HEK293T (cell line): ENCODE measurements around the gene INTS7.

ENCODE experiments used
- CTCF ChIA-PET: fragments of 350-600 bp; formaldehyde crosslinking; extraction: SDS; loops from one replicate; lab custom pipeline; 2021; ENCODE audit warnings: antibody characterized with exemption, inconsistent platforms; lab: Yijun Ruan, JAX
- POLR2A ChIA-PET: fragments of 350-600 bp; formaldehyde crosslinking; extraction: SDS; loops from one replicate; lab custom pipeline; 2020; ENCODE audit warnings: antibody characterized with exemption, inconsistent platforms; lab: Yijun Ruan, JAX
- DNase-seq: peaks from one replicate; pipeline ENCODE4 v3.0.0; 2012; ENCODE audit warnings: mixed read lengths; ENCODE audit errors: extremely low spot score
- ARNT ChIP-seq: fragments of 450-650 bp; IDR thresholded peaks from 2 replicates; pipeline ENCODE4 v1.6.1; 2017; ENCODE audit warnings: mild to moderate bottlenecking
- BHLHE40 ChIP-seq: fragments of 450-650 bp; IDR thresholded peaks from 2 replicates; pipeline ENCODE4 v1.6.1; 2016; ENCODE audit warnings: mild to moderate bottlenecking, moderate library complexity, borderline replicate concordance
- CTBP1 ChIP-seq: fragments of 450-650 bp; IDR thresholded peaks from 2 replicates; pipeline ENCODE4 v1.6.1; 2016; ENCODE audit warnings: borderline replicate concordance
- ELF4 ChIP-seq: fragments of 450-650 bp; IDR thresholded peaks from 2 replicates; pipeline ENCODE4 v1.6.1; 2017; ENCODE audit warnings: antibody characterized with exemption
- FOXA1 ChIP-seq: fragments of 450-650 bp; IDR thresholded peaks from 2 replicates; pipeline ENCODE4 v1.6.1; 2016; ENCODE audit warnings: mild to moderate bottlenecking
- FOXK2 ChIP-seq: fragments of 450-650 bp; IDR thresholded peaks from 2 replicates; pipeline ENCODE4 v1.6.1; 2016; ENCODE audit warnings: mild to moderate bottlenecking
- FOXM1 ChIP-seq: fragments of 450-650 bp; IDR thresholded peaks from 2 replicates; pipeline ENCODE4 v1.6.1; 2017; ENCODE audit warnings: mild to moderate bottlenecking, borderline replicate concordance
- HDGF ChIP-seq: fragments of 450-650 bp; IDR thresholded peaks from 2 replicates; pipeline ENCODE4 v1.6.1; 2017; ENCODE audit warnings: antibody characterized with exemption, borderline replicate concordance
- L3MBTL2 ChIP-seq: fragments of 450-650 bp; conservative IDR thresholded peaks from 2 replicates; pipeline ENCODE4 v1.6.1; 2016; ENCODE audit warnings: mild to moderate bottlenecking
- LEF1 ChIP-seq: fragments of 450-650 bp; IDR thresholded peaks from 2 replicates; pipeline ENCODE4 v1.6.1; 2017; ENCODE audit warnings: mild to moderate bottlenecking, borderline replicate concordance
- NFRKB ChIP-seq: fragments of 450-650 bp; IDR thresholded peaks from 2 replicates; pipeline ENCODE4 v1.6.1; 2016; ENCODE audit warnings: mild to moderate bottlenecking, moderate library complexity
- PKNOX1 ChIP-seq: fragments of 450-650 bp; IDR thresholded peaks from 2 replicates; pipeline ENCODE4 v1.6.1; 2016
- SP1 ChIP-seq: fragments of 450-650 bp; IDR thresholded peaks from 2 replicates; pipeline ENCODE4 v1.6.1; 2017
- SUZ12 ChIP-seq: fragments of 450-650 bp; IDR thresholded peaks from 2 replicates; pipeline ENCODE4 v1.6.1; 2016; ENCODE audit warnings: mild to moderate bottlenecking
- TARDBP ChIP-seq: fragments of 450-650 bp; IDR thresholded peaks from 2 replicates; pipeline ENCODE4 v1.6.1; 2016
- ZNF384 ChIP-seq: fragments of 450-650 bp; IDR thresholded peaks from 2 replicates; pipeline ENCODE4 v1.6.1; 2016

The INTS7 gene

GRCh38 chr1:211933946-211934714 lies 101.2 kb downstream of the INTS7 start:
- TF ChIP-seq FOXK2 (no peak), HDGF (no peak), FOXA1 (no peak)
- CTCF ChIA-PET: no interaction called here
- POLR2A ChIA-PET: no interaction called here
- no peak for DNase-seq

DNA sequence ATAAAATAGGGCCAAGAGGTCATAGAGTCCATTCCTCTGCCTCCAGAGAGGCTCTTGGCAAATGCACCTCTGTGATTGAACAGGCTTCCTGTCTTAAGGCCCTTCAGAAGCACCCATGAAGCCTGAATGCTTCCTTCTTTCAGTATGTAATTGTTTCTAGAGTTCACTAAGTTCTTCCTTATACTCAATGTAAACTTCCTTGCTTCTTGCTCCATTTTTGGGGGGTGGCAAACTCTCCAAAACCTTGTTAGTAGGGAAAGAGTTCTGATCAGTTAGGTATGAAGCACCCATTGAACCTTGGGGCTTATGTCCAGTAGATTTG lies 102.5 kb downstream of the INTS7 start:
- no peak for TF ChIP-seq CTBP1
- TF ChIP-seq ARNT: no peak
- no peak for TF ChIP-seq FOXM1
- no peak for TF ChIP-seq ZNF384
- no peak for TF ChIP-seq BHLHE40
- TF ChIP-seq FOXA1: no peak
- no peak for TF ChIP-seq SUZ12
- no peak for TF ChIP-seq LEF1
- TF ChIP-seq TARDBP: no peak
- ChIA-PET POLR2A (no interaction called here), CTCF (no interaction called here)
- DNase-seq: no peak

- no peak for DNase-seq
- TF ChIP-seq FOXA1 (no peak), ELF4 (no peak), LEF1 (no peak), NFRKB (no peak), HDGF (no peak), SP1 (no peak), TARDBP (no peak), SUZ12 (no peak), FOXK2 (no peak), PKNOX1 (no peak), CTBP1 (no peak), ARNT (no peak), L3MBTL2 (no peak), FOXM1 (no peak), BHLHE40 (no peak)
- ChIA-PET CTCF (no interaction called here), POLR2A (no interaction called here)
Measured at GRCh38 chr1:211932231-211932932, 103.0 kb downstream of the INTS7 start.

DNA sequence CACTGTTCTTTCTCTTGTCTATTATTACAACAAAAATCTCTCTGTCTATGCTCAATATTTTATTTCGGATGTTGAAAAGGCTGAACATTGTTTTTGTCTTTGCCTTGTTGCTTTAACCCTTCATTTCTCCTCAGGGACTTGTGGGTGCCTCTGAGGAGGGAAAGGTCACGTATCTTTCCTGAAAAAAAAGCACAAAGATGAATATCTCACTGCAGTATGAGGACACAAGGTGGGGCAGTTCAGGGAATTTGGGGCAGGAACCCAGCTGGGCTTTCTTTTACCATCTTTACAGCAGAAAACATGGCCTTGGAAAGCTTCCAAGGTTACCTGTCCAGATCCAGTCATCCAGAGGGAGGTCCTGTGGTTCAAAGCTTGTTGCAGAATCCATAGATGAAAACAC lies 105.7 kb downstream of the INTS7 start:
- TF ChIP-seq TARDBP: no peak
- no peak for TF ChIP-seq FOXK2
- ChIA-PET POLR2A (no interaction called here), CTCF (no interaction called here)
- no peak for DNase-seq

- CTCF ChIA-PET: no interaction called here
- POLR2A ChIA-PET: no interaction called here
- TF ChIP-seq L3MBTL2: peak; percentile 32
- no peak for TF ChIP-seq SUZ12
- no peak for DNase-seq
Measured at GRCh38 chr1:211928993-211929637, 106.2 kb downstream of the INTS7 start.

DNA sequence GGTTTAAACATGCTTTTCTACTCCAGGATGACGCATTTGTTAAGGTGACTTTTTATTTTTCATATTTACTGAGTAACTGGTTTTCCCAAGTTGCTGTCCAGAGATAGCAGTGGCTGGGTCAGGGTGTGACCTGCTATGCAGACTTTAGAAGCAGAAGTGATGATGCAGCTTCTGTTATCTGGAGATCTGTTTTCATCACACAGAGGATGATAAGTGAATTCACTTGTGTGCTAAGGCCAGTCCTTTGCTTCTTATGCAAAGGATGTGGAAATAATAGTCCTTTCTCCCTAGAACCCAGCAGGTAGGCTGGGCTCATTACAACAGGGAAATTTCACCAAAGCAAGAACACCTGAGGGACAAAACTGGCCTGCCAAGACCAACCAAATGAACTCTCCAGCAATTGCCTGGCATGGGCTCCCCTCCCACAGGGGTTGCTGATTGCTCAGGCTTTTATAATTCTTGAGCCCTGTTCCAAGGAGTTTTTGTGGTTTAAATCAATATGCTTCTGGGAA lies 107.0 kb downstream of the INTS7 start:
- TF ChIP-seq BHLHE40: no peak
- TF ChIP-seq TARDBP: no peak
- no peak for TF ChIP-seq ZNF384
- TF ChIP-seq NFRKB: no peak
- CTCF ChIA-PET: no interaction called here
- POLR2A ChIA-PET: no interaction called here
- DNase-seq: no peak

GRCh38 chr1:211925016-211925415 lies 110.3 kb downstream of the INTS7 start:
- POLR2A ChIA-PET: no interaction called here

GRCh38 chr1:211924256-211924655 lies 111.1 kb downstream of the INTS7 start:
- TF ChIP-seq HDGF: no peak
- TF ChIP-seq FOXK2: no peak
- no peak for TF ChIP-seq CTBP1
- no peak for TF ChIP-seq ELF4
- no peak for TF ChIP-seq PKNOX1
- no peak for TF ChIP-seq BHLHE40
- POLR2A ChIA-PET: no interaction called here
- DNase-seq: no peak
- CTCF ChIA-PET: interaction anchor here (0.6 kb wide), 1 partner anchor 175 kb away, joined by 3 read pairs; no protein-coding TSS in a partner anchor

More at GRCh38 chr1:211925016-211925415, 110.3 kb downstream of the INTS7 start:
- CTCF ChIA-PET: no interaction called here
- DNase-seq: no peak
- TF ChIP-seq ARNT: no peak
- no peak for TF ChIP-seq CTBP1
- TF ChIP-seq SP1: no peak
- TF ChIP-seq L3MBTL2: no peak
- TF ChIP-seq ELF4: no peak
- TF ChIP-seq HDGF: no peak
- TF ChIP-seq FOXK2: no peak
